ENCODE results near the gene TSHZ2.
A peak's percentile ranks its signal among the peaks of the same experiment; 100 is the strongest.
"Not testable (repeated sequence)": the region's sequence is repeated elsewhere in the genome, so short reads cannot be mapped to it uniquely, and the experiment has no call there.

The TSHZ2 gene

GRCh38 chr20:53428588-53428987, 456.4 kb downstream of the TSHZ2 start:
- Mint-ChIP-seq H3K27ac (no peak overlapping the region), H3K9me3 (no peaks in the 10 kb centered on the region), H3K36me3 (peaks cover 19% of the 10 kb centered on the region), H3K27me3 (no peaks in the 10 kb centered on the region), H3K4me3 (no peak overlapping the region), H3K4me1 (no peaks in the 10 kb centered on the region)

- Mint-ChIP-seq H3K4me3 (no peak overlapping the region), H3K36me3 (peaks cover 20% of the 10 kb centered on the region), H3K4me1 (no peaks in the 10 kb centered on the region), H3K27me3 (no peaks in the 10 kb centered on the region), H3K9me3 (no peaks in the 10 kb centered on the region), H3K27ac (no peak overlapping the region)
Measured at GRCh38 chr20:53428996-53429395, 456.8 kb downstream of the TSHZ2 start.

GRCh38 chr20:53434662-53435061, 462.5 kb downstream of the TSHZ2 start:
- Mint-ChIP-seq H3K36me3 (peaks cover 22% of the 10 kb centered on the region), H3K4me1 (no peaks in the 10 kb centered on the region), H3K27me3 (no peaks in the 10 kb centered on the region), H3K27ac (no peak overlapping the region), H3K4me3 (no peak overlapping the region), H3K9me3 (no peaks in the 10 kb centered on the region)

GRCh38 chr20:53436927-53437326, 464.8 kb downstream of the TSHZ2 start:
- H3K4me3 Mint-ChIP-seq, H3K4me1 Mint-ChIP-seq, H3K27ac Mint-ChIP-seq, H3K27me3 Mint-ChIP-seq, H3K9me3 Mint-ChIP-seq: not testable (repeated sequence)
- peaks cover 28% of the 10 kb centered on the region for H3K36me3 Mint-ChIP-seq

- Mint-ChIP-seq H3K27me3 (no peaks in the 10 kb centered on the region), H3K4me1 (no peaks in the 10 kb centered on the region), H3K9me3 (no peaks in the 10 kb centered on the region), H3K4me3 (no peak overlapping the region), H3K36me3 (peaks cover 29% of the 10 kb centered on the region), H3K27ac (no peak overlapping the region)
Measured at GRCh38 chr20:53438368-53438767, 466.2 kb downstream of the TSHZ2 start.

- no peak overlapping the region for H3K4me3 Mint-ChIP-seq
- no peaks in the 10 kb centered on the region for H3K9me3 Mint-ChIP-seq
- H3K4me1 Mint-ChIP-seq = no peaks in the 10 kb centered on the region
- H3K27ac Mint-ChIP-seq = no peak overlapping the region
- no peaks in the 10 kb centered on the region for H3K27me3 Mint-ChIP-seq
- peaks cover 30% of the 10 kb centered on the region for H3K36me3 Mint-ChIP-seq
Measured at GRCh38 chr20:53439046-53439445, 466.9 kb downstream of the TSHZ2 start.

- H3K36me3 Mint-ChIP-seq = peaks cover 26% of the 10 kb centered on the region
- no peaks in the 10 kb centered on the region for H3K27me3 Mint-ChIP-seq
- no peaks in the 10 kb centered on the region for H3K9me3 Mint-ChIP-seq
- no peak overlapping the region for H3K27ac Mint-ChIP-seq
- no peaks in the 10 kb centered on the region for H3K4me1 Mint-ChIP-seq
- H3K4me3 Mint-ChIP-seq = no peak overlapping the region
Measured at GRCh38 chr20:53439616-53440015, 467.5 kb downstream of the TSHZ2 start.

GRCh38 chr20:53444401-53445149, 472.4 kb downstream of the TSHZ2 start:
- Mint-ChIP-seq H3K9me3 (peaks cover 1% of the 10 kb centered on the region), H3K4me1 (peaks cover 13% of the 10 kb centered on the region), H3K4me3 (no peak overlapping the region), H3K36me3 (peaks cover 49% of the 10 kb centered on the region), H3K27ac (no peak overlapping the region), H3K27me3 (no peaks in the 10 kb centered on the region)

GRCh38 chr20:53445321-53445731, 473.2 kb downstream of the TSHZ2 start:
- Mint-ChIP-seq H3K4me3 (no peak overlapping the region), H3K36me3 (peaks cover 56% of the 10 kb centered on the region), H3K27ac (no peak overlapping the region), H3K9me3 (peaks cover 9% of the 10 kb centered on the region), H3K4me1 (peaks cover 19% of the 10 kb centered on the region), H3K27me3 (no peaks in the 10 kb centered on the region)

- Mint-ChIP-seq H3K27me3 (no peaks in the 10 kb centered on the region), H3K36me3 (peaks cover 57% of the 10 kb centered on the region), H3K4me3 (no peak overlapping the region), H3K27ac (peak overlapping the region; percentile 41), H3K4me1 (peaks cover 19% of the 10 kb centered on the region), H3K9me3 (peaks cover 9% of the 10 kb centered on the region)
Measured at GRCh38 chr20:53445932-53446331, 473.8 kb downstream of the TSHZ2 start.

- peaks cover 59% of the 10 kb centered on the region for H3K36me3 Mint-ChIP-seq
- H3K27ac Mint-ChIP-seq = no peak overlapping the region
- H3K9me3 Mint-ChIP-seq = peaks cover 9% of the 10 kb centered on the region
- no peak overlapping the region for H3K4me3 Mint-ChIP-seq
- peaks cover 19% of the 10 kb centered on the region for H3K4me1 Mint-ChIP-seq
- no peaks in the 10 kb centered on the region for H3K27me3 Mint-ChIP-seq
Measured at GRCh38 chr20:53447316-53447715, 475.2 kb downstream of the TSHZ2 start.

- peaks cover 9% of the 10 kb centered on the region for H3K9me3 Mint-ChIP-seq
- H3K4me1 Mint-ChIP-seq = peaks cover 19% of the 10 kb centered on the region
- peak overlapping the region; percentile 71 for H3K27ac Mint-ChIP-seq
- H3K36me3 Mint-ChIP-seq = peaks cover 60% of the 10 kb centered on the region
- H3K4me3 Mint-ChIP-seq = no peak overlapping the region
- no peaks in the 10 kb centered on the region for H3K27me3 Mint-ChIP-seq
Measured at GRCh38 chr20:53448426-53448825, 476.3 kb downstream of the TSHZ2 start.

GRCh38 chr20:53448875-53449274, 476.7 kb downstream of the TSHZ2 start:
- Mint-ChIP-seq H3K4me3 (no peak overlapping the region), H3K27me3 (no peaks in the 10 kb centered on the region), H3K9me3 (peaks cover 9% of the 10 kb centered on the region), H3K4me1 (peaks cover 19% of the 10 kb centered on the region), H3K27ac (peak overlapping the region; percentile 71), H3K36me3 (peaks cover 60% of the 10 kb centered on the region)

GRCh38 chr20:53453076-53453475, 480.9 kb downstream of the TSHZ2 start:
- H3K36me3 Mint-ChIP-seq = peaks cover 45% of the 10 kb centered on the region
- no peaks in the 10 kb centered on the region for H3K27me3 Mint-ChIP-seq
- H3K9me3 Mint-ChIP-seq = peaks cover 17% of the 10 kb centered on the region
- no peak overlapping the region for H3K4me3 Mint-ChIP-seq
- H3K4me1 Mint-ChIP-seq = peaks cover 17% of the 10 kb centered on the region
- no peak overlapping the region for H3K27ac Mint-ChIP-seq

- Mint-ChIP-seq H3K9me3 (peaks cover 14% of the 10 kb centered on the region), H3K27me3 (no peaks in the 10 kb centered on the region), H3K27ac (no peak overlapping the region)
Measured at GRCh38 chr20:53454675-53455276, 482.6 kb downstream of the TSHZ2 start.

GRCh38 chr20:53463101-53463972, 491.2 kb downstream of the TSHZ2 start:
- no peak overlapping the region for H3K4me3 Mint-ChIP-seq
- H3K36me3 Mint-ChIP-seq = peaks cover 2% of the 10 kb centered on the region
- H3K9me3 Mint-ChIP-seq = no peaks in the 10 kb centered on the region
- H3K27me3 Mint-ChIP-seq = no peaks in the 10 kb centered on the region
- H3K4me1 Mint-ChIP-seq = no peaks in the 10 kb centered on the region
- H3K27ac Mint-ChIP-seq = no peak overlapping the region

More at GRCh38 chr20:53454675-53455276, 482.6 kb downstream of the TSHZ2 start:
- H3K4me1 Mint-ChIP-seq = peaks cover 4% of the 10 kb centered on the region
- no peak overlapping the region for H3K4me3 Mint-ChIP-seq
- peaks cover 33% of the 10 kb centered on the region for H3K36me3 Mint-ChIP-seq

Data from activated naive CD4-positive, alpha-beta T cell treated with anti-CD3 and anti-CD28 coated beads, Interleukin-2, amount 50 U/mL, for 24 hours (primary cell).